Spleen (tissue), 7 donors: ENCODE results near the gene FNDC3A.

Experiments
- CTCF ChIP-seq, 11 experiments: fragments of 200-600 bp in 7 of 11; fragments of 450-650 bp in 4 of 11; sonication (generic) in 4 of 11; IDR thresholded peaks in 8 of 11; conservative IDR thresholded peaks in 3 of 11; 1 replicate in 7 of 11; 2 replicates in 4 of 11; pipeline versions ENCODE4 v1.4.0 to v1.8.0; 2016 to 2021; ENCODE audit warnings: antibody characterized with exemption in 11 of 11, inconsistent platforms in 4 of 11, mild to moderate bottlenecking in 1 of 11
- POLR2A ChIP-seq, 3 donors: fragments of 450-650 bp; IDR thresholded peaks; one replicate each; pipeline ENCODE4 v1.5.1; 2017; ENCODE audit warnings: antibody characterized with exemption in 3 of 3, mild to moderate bottlenecking in 1 of 3
- POLR2AphosphoS5 ChIP-seq, 3 donors: sonication (generic); formaldehyde crosslinking; IDR thresholded peaks; one replicate each; pipeline ENCODE4 v1.5.1; 2017; ENCODE audit warnings: antibody characterized with exemption in 3 of 3
- donor health status: DM: no; HTN: no; CAD: no; lungs with moderate emphysema.
- donor health status: DM: no; HTN: no; CAD: no.
- donor health status: DM: no; HTN: no; CAD: no.

GRCh38 chr13:49071341-49071937 is 95.7 kb downstream of the FNDC3A start:
- TF ChIP-seq CTCF (IDR thresholded peaks at IDR 0.05 in 8 of 11, conservative IDR thresholded peaks at IDR 0.05 in 3 of 11), result no peak
- no peak for TF ChIP-seq POLR2AphosphoS5 (IDR thresholded peaks at IDR 0.05)
- no peak for TF ChIP-seq POLR2A (IDR thresholded peaks at IDR 0.05)
